Thyroid gland (tissue), 4 donors: ENCODE measurements around the gene DLX1.

Experiments
- POLR2A ChIP-seq, 2 donors: fragments of 450-650 bp; IDR thresholded peaks; one replicate each; pipeline ENCODE4 v1.6.1; 2017; ENCODE audit warnings: antibody characterized with exemption in 2 of 2, mild to moderate bottlenecking in 2 of 2, moderate library complexity in 1 of 2
- TF ChIP-seq, protein P1 (sequence below), 6 experiments: fragments of 200-600 bp in 3 of 6; fragments of 450-650 bp in 3 of 6; sonication (generic) in 3 of 6; IDR thresholded peaks; one replicate each; pipeline ENCODE4 v1.5.1; 2016 to 2019; ENCODE audit warnings: antibody characterized with exemption in 6 of 6, mild to moderate bottlenecking in 2 of 6, inconsistent platforms in 1 of 6, moderate library complexity in 1 of 6

DNA sequence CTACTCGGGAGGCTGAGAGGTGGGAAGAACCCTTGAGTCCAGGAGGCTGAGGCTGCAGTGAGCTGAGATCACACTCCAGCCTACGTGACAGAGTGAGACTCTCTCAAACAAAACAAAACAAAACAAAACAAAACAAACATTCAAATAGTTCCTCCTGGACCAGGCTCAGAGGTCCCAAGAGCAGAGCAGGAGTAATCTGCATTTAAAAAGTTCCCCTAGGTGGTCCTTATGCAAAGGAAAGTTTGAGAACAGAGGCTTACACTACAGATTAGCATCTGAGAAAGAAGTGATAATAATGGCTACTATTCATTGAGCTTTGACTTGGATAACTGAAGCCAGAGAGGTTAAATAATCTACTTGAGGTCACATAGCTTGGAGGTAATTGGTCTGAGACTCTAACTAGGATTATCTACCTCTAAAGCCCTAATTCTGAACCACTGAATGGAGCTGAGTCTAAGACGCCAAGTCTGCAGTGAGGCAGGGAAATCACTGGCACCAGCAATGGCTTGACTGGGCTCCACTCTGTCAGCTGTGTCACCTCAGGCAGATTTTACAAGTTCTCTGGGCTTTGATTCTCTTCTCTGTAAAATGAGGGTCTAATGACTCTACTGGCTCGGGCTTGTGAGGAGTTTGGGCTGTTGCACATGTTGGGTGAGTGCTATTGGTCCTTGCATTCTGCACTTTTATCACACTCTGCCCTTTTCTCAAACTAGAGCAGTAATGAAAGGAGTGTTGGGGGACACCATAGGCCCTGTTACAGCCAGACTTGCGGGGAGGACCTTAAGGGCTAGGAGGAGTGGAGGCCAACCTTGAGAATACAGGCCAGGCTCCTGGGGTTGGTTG is 46.6 kb downstream of the DLX1 start:
- TF ChIP-seq POLR2A (IDR thresholded peaks at IDR 0.05), result no peak
- TF ChIP-seq, protein P1, sequence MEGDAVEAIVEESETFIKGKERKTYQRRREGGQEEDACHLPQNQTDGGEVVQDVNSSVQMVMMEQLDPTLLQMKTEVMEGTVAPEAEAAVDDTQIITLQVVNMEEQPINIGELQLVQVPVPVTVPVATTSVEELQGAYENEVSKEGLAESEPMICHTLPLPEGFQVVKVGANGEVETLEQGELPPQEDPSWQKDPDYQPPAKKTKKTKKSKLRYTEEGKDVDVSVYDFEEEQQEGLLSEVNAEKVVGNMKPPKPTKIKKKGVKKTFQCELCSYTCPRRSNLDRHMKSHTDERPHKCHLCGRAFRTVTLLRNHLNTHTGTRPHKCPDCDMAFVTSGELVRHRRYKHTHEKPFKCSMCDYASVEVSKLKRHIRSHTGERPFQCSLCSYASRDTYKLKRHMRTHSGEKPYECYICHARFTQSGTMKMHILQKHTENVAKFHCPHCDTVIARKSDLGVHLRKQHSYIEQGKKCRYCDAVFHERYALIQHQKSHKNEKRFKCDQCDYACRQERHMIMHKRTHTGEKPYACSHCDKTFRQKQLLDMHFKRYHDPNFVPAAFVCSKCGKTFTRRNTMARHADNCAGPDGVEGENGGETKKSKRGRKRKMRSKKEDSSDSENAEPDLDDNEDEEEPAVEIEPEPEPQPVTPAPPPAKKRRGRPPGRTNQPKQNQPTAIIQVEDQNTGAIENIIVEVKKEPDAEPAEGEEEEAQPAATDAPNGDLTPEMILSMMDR (IDR thresholded peaks at IDR 0.05), result no peak
